Measurements from ENCODE around the gene DLGAP4. TPM values are rescaled to one million over a fixed set of nuclear protein-coding genes. Genes with fewer than 3 reads are reported as not detected.

DLGAP4 gene
- total RNA-seq, 5 donors from 2014 or later (not counting 1 experiment from before 2014, with no cell fraction given) = 36.4 to 54.4 (median 43.9) TPM

DNA sequence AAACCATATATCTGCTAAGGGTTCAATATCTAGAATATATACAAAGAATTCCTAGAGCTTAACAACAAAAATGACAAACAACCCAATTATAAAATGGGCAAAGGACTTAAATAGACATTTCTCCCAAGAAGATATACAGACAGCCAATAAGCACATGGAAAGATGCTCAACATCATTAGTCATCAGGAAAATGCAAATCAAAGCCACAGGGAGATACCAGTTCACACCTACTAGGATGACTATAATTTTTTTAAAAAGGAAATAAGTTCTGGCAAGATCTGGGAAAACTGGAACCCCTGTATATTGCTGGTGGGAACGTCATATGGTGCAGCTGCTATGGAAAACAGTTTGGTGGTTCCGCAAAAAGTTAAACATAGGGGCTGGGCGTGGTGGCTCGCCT, 119.0 kb downstream of the DLGAP4 start:
- peaks cover 0 to 17% of the 10 kb centered on the region in 2 experiments for H3K27me3 ChIP-seq (replicated peaks in 1 of 2; ENCODE audit: control insufficient read depth in 2 of 2, extremely low read depth in 1 of 2, insufficient read depth in 2 of 2, low read length in 1 of 2)
- no peak overlapping the region for H3K4me3 ChIP-seq (ENCODE audit: control insufficient read depth in 1 of 2, extremely low read depth in 1 of 2, low read length in 1 of 2)
- H3K27ac Mint-ChIP-seq = no peak overlapping the region
- CTCF ChIA-PET = no interaction called here
- POLR2A ChIA-PET = interaction anchor here in 1 of 2 donors (0.5 kb wide), 1 partner anchor 259 kb away, joined by 3 read pairs; no protein-coding TSS in a partner anchor
- no peaks in the 10 kb centered on the region for H3K4me1 Mint-ChIP-seq
- peaks cover 8 to 11% of the 10 kb centered on the region in 2 donors for H3K27me3 Mint-ChIP-seq
- DNase-seq (no peak), ATAC-seq (replicated peaks in 1 of 4) (no peak)
- H3K36me3 ChIP-seq (ENCODE audit: control insufficient read depth in 2 of 2, extremely low read depth in 1 of 2, insufficient read depth in 1 of 2, low read length in 1 of 2) = no peaks in the 10 kb centered on the region
- no peaks in the 10 kb centered on the region for H3K9me3 Mint-ChIP-seq
- no peaks in the 10 kb centered on the region for H3K4me1 ChIP-seq (ENCODE audit: control insufficient read depth in 1 of 2, extremely low read depth in 1 of 2, insufficient read depth in 2 of 2, low read length in 2 of 2)
- no peaks in the 10 kb centered on the region for H3K36me3 Mint-ChIP-seq
- H3K4me3 Mint-ChIP-seq = no peak overlapping the region
- WGBS (ENCODE audit: insufficient coverage) = 79% methylated on average over 2 of the region's 4 CpGs
- no peak overlapping the region for H3K27ac ChIP-seq (ENCODE audit: low read length)
- no peaks in the 10 kb centered on the region for H3K9me3 ChIP-seq

DNA sequence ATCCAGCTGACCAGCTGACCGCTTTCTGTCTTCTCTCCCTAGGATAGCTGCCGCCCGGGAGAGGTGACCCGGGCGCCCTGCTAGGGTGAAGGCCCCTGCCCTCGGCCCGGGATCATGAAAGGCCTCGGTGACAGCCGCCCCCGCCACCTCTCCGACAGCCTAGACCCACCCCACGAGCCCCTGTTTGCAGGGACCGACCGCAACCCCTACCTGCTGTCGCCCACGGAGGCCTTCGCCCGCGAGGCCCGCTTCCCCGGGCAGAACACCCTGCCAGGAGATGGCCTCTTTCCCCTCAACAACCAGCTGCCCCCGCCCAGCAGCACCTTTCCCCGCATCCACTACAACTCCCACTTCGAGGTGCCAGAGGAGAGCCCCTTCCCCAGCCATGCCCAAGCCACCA, 125.5 kb downstream of the DLGAP4 start:
- H3K4me1 ChIP-seq (ENCODE audit: control insufficient read depth in 1 of 2, extremely low read depth in 1 of 2, insufficient read depth in 2 of 2, low read length in 2 of 2) = peaks cover 0 to 9% of the 10 kb centered on the region in 2 experiments
- 90% methylated on average over 18 of the region's 24 CpGs for WGBS (ENCODE audit: insufficient coverage)
- H3K27ac Mint-ChIP-seq = peak overlapping the region in 1 of 2 donors; percentile 15
- H3K27me3 Mint-ChIP-seq = peaks cover 0 to 3% of the 10 kb centered on the region in 2 donors
- H3K9me3 Mint-ChIP-seq = no peaks in the 10 kb centered on the region
- H3K9me3 ChIP-seq = no peaks in the 10 kb centered on the region
- ChIA-PET POLR2A (no interaction called here), CTCF (interaction anchor here in 1 of 2 donors (0.6 kb wide), 1 partner anchor 222 kb away, joined by 3 read pairs; no protein-coding TSS in a partner anchor)
- no peak overlapping the region for H3K4me3 ChIP-seq (ENCODE audit: control insufficient read depth in 1 of 2, extremely low read depth in 1 of 2, low read length in 1 of 2)
- peaks cover 0 to 19% of the 10 kb centered on the region in 2 experiments for H3K27me3 ChIP-seq (replicated peaks in 1 of 2; ENCODE audit: control insufficient read depth in 2 of 2, extremely low read depth in 1 of 2, insufficient read depth in 2 of 2, low read length in 1 of 2)
- no peak for DNase-seq
- H3K4me1 Mint-ChIP-seq = peaks cover 0 to 3% (median 0%) of the 10 kb centered on the region in 3 donors
- no peak overlapping the region for H3K4me3 Mint-ChIP-seq
- no peaks in the 10 kb centered on the region for H3K36me3 Mint-ChIP-seq
- ATAC-seq (replicated peaks in 1 of 4) = no peak
- no peaks in the 10 kb centered on the region for H3K36me3 ChIP-seq (ENCODE audit: control insufficient read depth in 2 of 2, extremely low read depth in 1 of 2, insufficient read depth in 1 of 2, low read length in 1 of 2)
- H3K27ac ChIP-seq (ENCODE audit: low read length) = no peak overlapping the region

DNA sequence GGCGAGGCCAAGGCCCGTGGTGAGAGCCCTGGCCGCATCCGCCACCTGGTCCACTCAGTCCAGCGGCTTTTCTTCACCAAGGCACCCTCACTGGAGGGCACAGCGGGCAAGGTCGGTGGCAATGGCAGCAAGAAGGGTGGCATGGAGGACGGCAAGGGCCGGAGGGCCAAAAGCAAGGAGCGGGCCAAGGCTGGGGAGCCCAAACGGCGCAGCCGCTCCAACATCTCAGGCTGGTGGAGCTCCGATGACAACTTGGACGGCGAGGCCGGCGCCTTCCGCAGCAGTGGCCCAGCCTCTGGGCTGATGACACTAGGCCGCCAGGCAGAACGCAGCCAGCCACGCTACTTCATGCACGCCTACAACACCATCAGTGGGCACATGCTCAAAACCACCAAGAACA, 126.0 kb downstream of the DLGAP4 start:
- Histone ChIP-seq H3K4me3 (ENCODE audit: control insufficient read depth in 1 of 2, extremely low read depth in 1 of 2, low read length in 1 of 2) (no peak overlapping the region), H3K36me3 (ENCODE audit: control insufficient read depth in 2 of 2, extremely low read depth in 1 of 2, insufficient read depth in 1 of 2, low read length in 1 of 2) (no peaks in the 10 kb centered on the region), H3K27me3 (replicated peaks in 1 of 2; ENCODE audit: control insufficient read depth in 2 of 2, extremely low read depth in 1 of 2, insufficient read depth in 2 of 2, low read length in 1 of 2) (peaks cover 0 to 24% of the 10 kb centered on the region in 2 experiments), H3K9me3 (no peaks in the 10 kb centered on the region), H3K27ac (ENCODE audit: low read length) (no peak overlapping the region), H3K4me1 (ENCODE audit: control insufficient read depth in 1 of 2, extremely low read depth in 1 of 2, insufficient read depth in 2 of 2, low read length in 2 of 2) (peaks cover 0 to 14% of the 10 kb centered on the region in 2 experiments)
- H3K27me3 Mint-ChIP-seq = peaks cover 0 to 6% of the 10 kb centered on the region in 2 donors
- no peak for DNase-seq
- no peak for ATAC-seq (replicated peaks in 1 of 4)
- H3K36me3 Mint-ChIP-seq = no peaks in the 10 kb centered on the region
- no peaks in the 10 kb centered on the region for H3K9me3 Mint-ChIP-seq
- peaks cover 0 to 5% (median 2%) of the 10 kb centered on the region in 3 donors for H3K4me1 Mint-ChIP-seq
- H3K27ac Mint-ChIP-seq = no peak overlapping the region
- POLR2A ChIA-PET = no interaction called here
- 92% methylated on average over 23 of the region's 23 CpGs for WGBS (ENCODE audit: insufficient coverage)
- CTCF ChIA-PET = interaction anchor here (0.5 to 0.6 kb wide), 2 partner anchors 37 to 223 kb away, joined by 3 to 4 read pairs; no protein-coding TSS in a partner anchor
- H3K4me3 Mint-ChIP-seq = no peak overlapping the region

DNA sequence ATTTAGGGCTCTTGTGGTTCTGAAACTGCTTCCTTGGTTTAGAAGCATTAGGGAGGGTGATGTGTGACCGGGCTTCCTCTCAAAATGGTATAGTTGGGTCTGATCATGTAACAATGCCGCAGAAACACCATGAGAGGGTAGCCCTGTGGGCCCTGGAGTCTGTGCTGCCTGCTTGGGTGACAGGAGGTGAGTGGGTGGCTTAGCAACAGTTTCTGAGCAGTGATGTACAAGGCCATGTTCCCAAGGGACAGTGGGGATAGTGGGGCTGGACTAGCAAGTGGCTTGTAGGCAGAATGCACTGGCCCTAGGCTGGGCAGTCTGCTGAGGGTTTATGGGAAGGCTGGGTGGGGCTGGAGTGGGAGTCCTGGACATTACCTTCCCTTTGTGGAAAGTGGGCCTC, 128.2 kb downstream of the DLGAP4 start:
- Histone ChIP-seq H3K27me3 (replicated peaks in 1 of 2; ENCODE audit: control insufficient read depth in 2 of 2, extremely low read depth in 1 of 2, insufficient read depth in 2 of 2, low read length in 1 of 2) (peaks cover 0 to 30% of the 10 kb centered on the region in 2 experiments), H3K4me1 (ENCODE audit: control insufficient read depth in 1 of 2, extremely low read depth in 1 of 2, insufficient read depth in 2 of 2, low read length in 2 of 2) (peaks cover 0 to 17% of the 10 kb centered on the region in 2 experiments), H3K36me3 (ENCODE audit: control insufficient read depth in 2 of 2, extremely low read depth in 1 of 2, insufficient read depth in 1 of 2, low read length in 1 of 2) (no peaks in the 10 kb centered on the region), H3K4me3 (ENCODE audit: control insufficient read depth in 1 of 2, extremely low read depth in 1 of 2, low read length in 1 of 2) (no peak overlapping the region), H3K27ac (ENCODE audit: low read length) (no peak overlapping the region), H3K9me3 (no peaks in the 10 kb centered on the region)
- ATAC-seq (replicated peaks in 1 of 4) (no peak), DNase-seq (no peak)
- Mint-ChIP-seq H3K36me3 (no peaks in the 10 kb centered on the region), H3K27ac (no peak overlapping the region), H3K27me3 (peaks cover 0 to 9% of the 10 kb centered on the region in 2 donors), H3K4me3 (peak overlapping the region in 1 of 3 donors; percentile 36), H3K9me3 (no peaks in the 10 kb centered on the region), H3K4me1 (peaks cover 0 to 5% (median 2%) of the 10 kb centered on the region in 3 donors)
- WGBS (ENCODE audit: insufficient coverage) = 49% methylated on average over 2 of the region's 2 CpGs
- POLR2A ChIA-PET = interaction anchor here in 1 of 2 donors (0.7 kb wide), 1 partner anchor 298 kb away, joined by 7 read pairs; no protein-coding TSS in a partner anchor
- CTCF ChIA-PET = no interaction called here

DNA sequence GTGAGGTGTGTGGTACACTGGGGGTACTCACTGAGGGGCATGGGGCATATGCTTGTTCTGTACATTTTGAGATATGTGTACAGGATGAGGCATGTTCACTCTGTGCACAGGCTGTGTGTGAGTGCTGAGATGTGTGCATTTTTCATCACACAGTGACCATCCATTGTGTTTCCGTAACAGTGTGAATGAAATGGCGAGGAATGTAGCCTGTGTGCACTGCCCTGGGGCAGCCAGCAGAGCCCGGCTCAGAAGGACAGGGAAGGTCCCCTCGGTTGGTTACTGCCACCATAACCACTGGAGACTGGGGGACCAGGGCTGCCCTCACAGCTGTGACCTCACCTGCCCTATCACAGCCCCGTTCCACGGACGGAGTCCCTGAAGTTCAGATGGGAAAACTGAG, 129.0 kb downstream of the DLGAP4 start:
- H3K27me3 ChIP-seq (replicated peaks in 1 of 2; ENCODE audit: control insufficient read depth in 2 of 2, extremely low read depth in 1 of 2, insufficient read depth in 2 of 2, low read length in 1 of 2) = peaks cover 0 to 37% of the 10 kb centered on the region in 2 experiments
- no peak overlapping the region for H3K4me3 Mint-ChIP-seq
- H3K4me3 ChIP-seq (ENCODE audit: control insufficient read depth in 1 of 2, extremely low read depth in 1 of 2, low read length in 1 of 2) = no peak overlapping the region
- H3K27me3 Mint-ChIP-seq = peaks cover 0 to 6% of the 10 kb centered on the region in 2 donors
- WGBS (ENCODE audit: insufficient coverage) = 95% methylated on average over 7 of the region's 7 CpGs
- no peaks in the 10 kb centered on the region for H3K9me3 Mint-ChIP-seq
- ChIA-PET POLR2A (no interaction called here), CTCF (no interaction called here)
- H3K4me1 Mint-ChIP-seq = peaks cover 0 to 5% (median 2%) of the 10 kb centered on the region in 3 donors
- H3K36me3 Mint-ChIP-seq = no peaks in the 10 kb centered on the region
- peaks cover 0 to 20% of the 10 kb centered on the region in 2 experiments for H3K4me1 ChIP-seq (ENCODE audit: control insufficient read depth in 1 of 2, extremely low read depth in 1 of 2, insufficient read depth in 2 of 2, low read length in 2 of 2)
- H3K27ac Mint-ChIP-seq = no peak overlapping the region
- ATAC-seq (replicated peaks in 1 of 4) (no peak), DNase-seq (no peak)
- H3K36me3 ChIP-seq (ENCODE audit: control insufficient read depth in 2 of 2, extremely low read depth in 1 of 2, insufficient read depth in 1 of 2, low read length in 1 of 2) = no peaks in the 10 kb centered on the region
- H3K27ac ChIP-seq (ENCODE audit: low read length) = no peak overlapping the region
- H3K9me3 ChIP-seq = no peaks in the 10 kb centered on the region

DNA sequence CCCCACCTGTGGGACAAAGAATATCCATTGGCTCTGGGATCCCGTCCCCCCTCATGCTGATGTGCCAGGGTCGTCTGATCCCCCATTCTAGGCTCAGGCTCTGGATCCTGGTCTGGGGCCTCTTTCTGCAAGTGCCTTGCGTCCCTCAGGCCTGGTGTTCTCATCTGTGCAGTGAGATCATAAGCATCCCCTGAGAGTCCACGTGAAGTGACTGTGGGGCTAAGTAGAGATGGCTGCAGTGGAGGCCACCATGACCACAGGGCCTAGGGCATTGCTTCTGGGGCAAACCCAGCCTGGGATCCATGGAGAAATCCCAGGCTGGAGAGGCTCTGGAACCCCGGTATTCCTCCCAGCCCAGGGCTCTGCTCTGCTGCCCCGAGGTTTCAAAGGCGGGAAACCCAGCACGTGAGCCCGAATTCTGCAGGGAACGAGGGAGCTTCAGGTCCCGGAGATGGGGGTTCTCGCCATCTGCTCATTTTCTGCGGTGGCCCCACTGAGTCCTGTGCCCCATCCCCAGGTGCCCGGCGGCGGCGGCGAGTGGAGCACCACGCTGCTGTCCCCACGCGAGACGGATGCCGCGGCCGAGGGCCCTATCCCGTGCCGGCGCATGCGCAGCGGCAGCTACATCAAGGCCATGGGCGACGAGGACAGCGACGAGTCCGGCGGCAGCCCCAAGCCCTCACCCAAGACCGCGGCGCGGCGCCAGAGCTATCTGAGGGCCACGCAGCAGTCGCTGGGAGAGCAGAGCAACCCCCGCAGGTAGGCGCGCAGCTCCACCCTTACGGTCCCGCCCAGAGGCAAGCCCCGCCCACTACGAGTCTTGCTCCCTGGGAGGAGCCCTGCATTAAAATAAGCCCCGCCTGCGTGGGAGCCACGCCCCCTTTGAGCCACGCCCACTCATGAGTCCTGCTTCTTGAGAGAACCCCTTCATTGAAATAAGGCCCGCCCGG, 129.7 kb downstream of the DLGAP4 start:
- Histone ChIP-seq H3K4me3 (ENCODE audit: control insufficient read depth in 1 of 2, extremely low read depth in 1 of 2, low read length in 1 of 2) (peak overlapping the region in 1 of 2 donors; percentile 51), H3K9me3 (no peaks in the 10 kb centered on the region), H3K36me3 (ENCODE audit: control insufficient read depth in 2 of 2, extremely low read depth in 1 of 2, insufficient read depth in 1 of 2, low read length in 1 of 2) (no peaks in the 10 kb centered on the region), H3K27me3 (replicated peaks in 1 of 2; ENCODE audit: control insufficient read depth in 2 of 2, extremely low read depth in 1 of 2, insufficient read depth in 2 of 2, low read length in 1 of 2) (peaks cover 0 to 40% of the 10 kb centered on the region in 2 experiments), H3K4me1 (ENCODE audit: control insufficient read depth in 1 of 2, extremely low read depth in 1 of 2, insufficient read depth in 2 of 2, low read length in 2 of 2) (peaks cover 0 to 20% of the 10 kb centered on the region in 2 experiments), H3K27ac (ENCODE audit: low read length) (no peak overlapping the region)
- Mint-ChIP-seq H3K4me1 (peaks cover 0 to 5% (median 2%) of the 10 kb centered on the region in 3 donors), H3K27ac (no peak overlapping the region), H3K4me3 (peak overlapping the region; percentile 55 to 68 (median 62)), H3K9me3 (no peaks in the 10 kb centered on the region), H3K27me3 (peaks cover 0 to 6% of the 10 kb centered on the region in 2 donors), H3K36me3 (no peaks in the 10 kb centered on the region)
- POLR2A ChIA-PET = no interaction called here
- ATAC-seq (replicated peaks in 1 of 4) (peak; percentile 86 to 98 (median 90)), DNase-seq (peak; percentile 62 to 90 (median 84))
- CTCF ChIA-PET = interaction anchor here (0.7 to 1.3 kb wide), 2 partner anchors 233 to 240 kb away, joined by 3 to 9 read pairs; no protein-coding TSS in a partner anchor
- WGBS (ENCODE audit: insufficient coverage) = 36% methylated on average over 56 of the region's 56 CpGs
